K562 (cell line): ENCODE results near the gene EYA2. TPM values are rescaled to one million over a fixed set of nuclear protein-coding genes. Genes with fewer than 3 reads are reported as not detected.
A peak's percentile ranks its signal among the peaks of the same experiment; 100 is the strongest.

Experiments
- CBX2 ChIP-seq: fragments of 200-600 bp; sonication (generic); IDR thresholded peaks from one replicate; pipeline ENCODE4 v1.6.1; 2012; ENCODE audit warnings: mild to moderate bottlenecking, low read length, inconsistent platforms; ENCODE audit not compliant: insufficient read depth, poor library complexity, severe bottlenecking
- CREM ChIP-seq: IDR thresholded peaks from 2 replicates; pipeline ENCODE4 v1.6.1; 2014; ENCODE audit warnings: antibody characterized with exemption, low read depth
- GTF2B ChIP-seq: IDR thresholded peaks from 2 replicates; pipeline ENCODE4 v1.6.1; 2011; ENCODE audit not compliant: insufficient read length; ENCODE audit errors: extremely low read depth
- MGA ChIP-seq: fragments of 450-650 bp; IDR thresholded peaks from 2 replicates; pipeline ENCODE4 v1.6.1; 2016; ENCODE audit warnings: mild to moderate bottlenecking, moderate library complexity
- NEUROD1 ChIP-seq: fragments of 150-350 bp; IDR thresholded peaks from 2 replicates; pipeline ENCODE4 v1.6.1; 2014; ENCODE audit warnings: borderline replicate concordance, low read length, low read depth; ENCODE audit not compliant: partially characterized antibody
- PML ChIP-seq: IDR thresholded peaks from 2 replicates; pipeline ENCODE4 v1.6.1; 2012; ENCODE audit warnings: low read length, inconsistent platforms
- ZNF175 ChIP-seq: fragments of 200-800 bp; sonication (Bioruptor generic); IDR thresholded peaks from 2 replicates; pipeline ENCODE4 v1.6.1; 2016; ENCODE audit warnings: low read depth, mild to moderate bottlenecking, missing genetic modification characterization, missing compliant biosample characterization
- ZNF274 ChIP-seq: IDR thresholded peaks from 2 replicates; pipeline ENCODE4 v1.6.1; 2011; ENCODE audit warnings: low read depth, mild to moderate bottlenecking, low read length, moderate library complexity, borderline replicate concordance
- ZNF609 ChIP-seq: sonication (generic); formaldehyde crosslinking; IDR thresholded peaks from 2 replicates; pipeline ENCODE4 v1.8.1; 2023; ENCODE audit warnings: missing genetic modification reagents, mild to moderate bottlenecking, borderline replicate concordance
- polyA plus RNA-seq, 8 experiments: library from polyadenylated mRNA; depleted of rRNA in 4 of 8; stranded (reverse) in 5 of 8; unstranded in 3 of 8; fragments of >200 nt; fragmentation: Nextera tagmentation in 2 of 8; fragmentation: Illumina TruSeq in 1 of 8; extraction: Ambion mirVana in 2 of 8; extraction: Trizol in 1 of 8; gene quantifications; 2 replicates each; pipeline versions ENCODE4 v1.2.1 to v1.2.3, GENCODE V29; 2011 to 2014; ENCODE audit warnings: inconsistent platforms in 1 of 8, missing spikeins in 1 of 8
- total RNA-seq, 7 experiments: library from RNA; depleted of rRNA in 6 of 7; stranded (reverse); fragments of >200 nt in 6 of 7; fragmentation: Illumina TruSeq in 2 of 7; extraction: Trizol in 2 of 7; gene quantifications; 2 replicates each; pipeline versions ENCODE4 v1.2.1 to v1.2.3, GENCODE V29; 2011 to 2021; ENCODE audit warnings: low replicate concordance in 1 of 7

EYA2 gene
- total and polyA plus RNA-seq, 9 of the 15 experiments (the other 6 are each of a cell fraction or from before 2014, with no cell fraction given): 0.03 TPM; not detected in 8

- TF ChIP-seq ZNF609 (CRISPR knock-in tag) (no peak), PML (no peak), ZNF175 (CRISPR knock-in tag) (no peak), MGA (peak; percentile 60), GTF2B (no peak), CREM (peak; percentile 58), ZNF274 (no peak), CBX2 (no peak), NEUROD1 (no peak)
These were observed 255.9 kb downstream of the EYA2 start (continued) for GRCh38 chr20:47150403-47151152.
